OCI-LY7 (cell line): ENCODE data around the gene CARD6.
"Not testable (repeated sequence)": the region's sequence is repeated elsewhere in the genome, so short reads cannot be mapped to it uniquely, and the experiment has no call there.

Experiments
- CTCF ChIP-seq: fragments of 200-600 bp; sonication (generic); conservative IDR thresholded peaks from 2 replicates; pipeline ENCODE4 v1.5.1; 2014; ENCODE audit warnings: mild to moderate bottlenecking, antibody characterized with exemption, low read length, moderate library complexity, mixed read lengths
- EZH2phosphoT487 ChIP-seq: fragments of 200-600 bp; sonication (generic); IDR thresholded peaks from 2 replicates; pipeline ENCODE4 v1.6.1; 2018; ENCODE audit warnings: low read depth, borderline replicate concordance, mild to moderate bottlenecking, mixed run types, antibody characterized with exemption, low read length, moderate library complexity, mixed read lengths

DNA sequence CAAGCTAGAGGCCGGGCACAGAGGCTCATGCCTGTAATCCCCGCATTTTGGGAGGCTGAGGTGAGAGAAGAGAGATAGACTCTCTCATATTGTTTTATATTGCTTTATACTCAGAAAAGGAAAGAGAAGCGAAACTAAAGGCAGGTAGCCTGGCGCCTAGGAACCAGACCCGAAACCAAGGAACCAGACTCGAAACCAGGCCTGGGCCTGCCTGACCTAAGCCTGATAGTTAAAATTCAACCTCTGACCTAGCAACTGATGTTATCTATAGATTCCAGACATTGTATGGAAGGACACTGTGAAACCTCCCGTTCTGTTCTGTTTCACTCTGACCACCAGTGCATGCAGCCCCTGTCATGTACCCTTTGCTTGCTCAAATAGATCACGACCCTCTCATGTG, 31.1 kb downstream of the CARD6 start:
- not testable (repeated sequence) for TF ChIP-seq CTCF, EZH2phosphoT487
